Measurements from ENCODE around the gene MAN2A2.

MAN2A2 gene

GRCh38 chr15:90902840-90903732 is at the start of gene MAN2A2:
TSS of gene MAN2A2 (plus strand) at chr15:90903302. CDS start at chr15:90904208, 906 bp downstream.
- peak; percentile 74 to 78 for DNase-seq (ENCODE audit: low read depth in 2 of 2)

DNA sequence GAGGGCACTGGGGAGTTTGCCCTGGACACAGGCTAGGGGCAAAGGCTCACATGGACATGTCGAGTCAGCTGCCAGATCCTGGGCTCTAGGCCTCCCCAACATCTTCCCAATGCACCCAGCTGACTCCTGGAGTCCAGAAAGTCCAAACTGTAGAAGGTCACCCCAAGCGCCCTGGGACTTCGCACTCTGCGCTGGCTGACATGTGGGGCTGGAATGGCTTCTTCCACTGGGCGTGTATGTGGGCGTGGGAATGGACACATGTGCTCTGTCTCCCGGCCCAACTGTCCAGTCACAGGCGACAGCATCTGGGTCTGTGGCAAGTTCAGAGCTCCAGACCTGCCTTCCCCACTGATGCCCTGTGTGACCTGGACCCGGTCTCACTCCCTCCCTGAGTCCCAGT is 48.0 kb upstream of the MAN2A2 start:
- DNase-seq (ENCODE audit: low read depth in 2 of 2) = no peak

- no peak for DNase-seq (ENCODE audit: low read depth in 2 of 2)
These were observed 45.8 kb upstream of the MAN2A2 start for GRCh38 chr15:90857337-90857736.

GRCh38 chr15:90857883-90858443 is 45.1 kb upstream of the MAN2A2 start:
- no peak for DNase-seq (ENCODE audit: low read depth in 2 of 2)

DNA sequence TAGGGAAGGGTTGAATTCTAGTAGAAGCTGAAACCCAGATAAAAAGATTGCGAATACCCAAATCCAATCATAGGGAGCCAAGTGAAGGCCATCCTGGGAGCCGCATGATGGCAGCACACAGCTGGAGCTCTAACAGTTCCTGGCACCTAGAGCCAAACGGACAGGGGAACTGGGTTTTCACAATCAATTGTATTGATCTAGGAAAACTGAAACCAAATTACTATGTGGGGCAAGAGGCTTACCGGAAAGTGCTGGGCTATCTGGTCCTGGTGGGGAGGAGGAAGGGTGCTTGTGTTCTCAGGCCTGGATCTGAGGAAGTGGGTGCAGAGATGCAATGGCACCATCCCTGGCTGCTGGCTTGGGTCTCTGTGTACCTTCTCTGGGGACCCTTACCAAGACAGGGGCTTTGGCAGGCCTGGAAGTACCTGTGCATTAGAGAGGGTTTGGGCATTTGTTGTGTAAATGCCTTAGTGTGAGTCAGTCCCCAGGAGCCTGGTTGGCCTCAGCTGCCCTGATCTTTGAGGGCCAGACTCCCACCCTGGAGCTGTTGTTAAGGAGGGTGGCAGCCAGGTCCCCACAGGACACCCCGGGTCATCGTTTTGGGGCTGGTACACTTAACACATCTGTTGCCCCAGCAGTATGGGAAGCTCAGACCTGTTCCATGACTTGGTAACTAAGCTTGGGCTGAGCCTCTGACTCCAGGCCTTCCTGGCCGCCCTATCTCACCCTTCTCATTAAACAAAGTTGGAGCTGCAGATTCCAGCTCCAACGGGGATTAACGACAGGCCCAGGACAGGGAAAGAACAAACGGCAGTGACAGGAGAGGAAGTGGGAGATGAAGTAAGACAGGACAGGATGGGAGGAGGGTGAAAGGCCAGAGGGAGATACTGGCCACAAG is 43.6 kb upstream of the MAN2A2 start:
- no peak for DNase-seq (ENCODE audit: low read depth in 2 of 2)

GRCh38 chr15:90860450-90860849 is 42.7 kb upstream of the MAN2A2 start:
- DNase-seq (ENCODE audit: low read depth in 2 of 2) = no peak

GRCh38 chr15:90860942-90861675 is 42.0 kb upstream of the MAN2A2 start:
- no peak for DNase-seq (ENCODE audit: low read depth in 2 of 2)

DNA sequence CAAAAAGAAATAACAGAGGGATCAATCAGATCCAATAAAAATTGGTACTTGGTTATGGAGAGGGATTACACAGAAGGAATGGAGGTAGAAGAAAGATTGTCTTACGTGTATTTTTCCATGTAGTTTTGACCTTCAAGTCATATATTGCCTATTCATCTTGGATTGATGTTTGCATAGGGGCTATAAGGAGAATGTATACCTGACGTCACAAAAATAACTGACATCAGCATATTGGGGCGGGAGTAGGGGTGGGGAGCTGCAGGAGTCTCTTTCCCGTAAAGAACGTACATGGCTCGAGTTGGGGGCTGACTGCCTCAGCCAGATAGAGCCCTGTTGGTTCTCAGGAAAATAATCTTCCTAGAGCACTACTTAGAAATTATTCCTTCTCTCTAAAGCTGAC is 40.6 kb upstream of the MAN2A2 start:
- no peak for DNase-seq (ENCODE audit: low read depth in 2 of 2)

GRCh38 chr15:90862964-90863778 is 39.9 kb upstream of the MAN2A2 start:
- DNase-seq (ENCODE audit: low read depth in 2 of 2) = no peak

DNA sequence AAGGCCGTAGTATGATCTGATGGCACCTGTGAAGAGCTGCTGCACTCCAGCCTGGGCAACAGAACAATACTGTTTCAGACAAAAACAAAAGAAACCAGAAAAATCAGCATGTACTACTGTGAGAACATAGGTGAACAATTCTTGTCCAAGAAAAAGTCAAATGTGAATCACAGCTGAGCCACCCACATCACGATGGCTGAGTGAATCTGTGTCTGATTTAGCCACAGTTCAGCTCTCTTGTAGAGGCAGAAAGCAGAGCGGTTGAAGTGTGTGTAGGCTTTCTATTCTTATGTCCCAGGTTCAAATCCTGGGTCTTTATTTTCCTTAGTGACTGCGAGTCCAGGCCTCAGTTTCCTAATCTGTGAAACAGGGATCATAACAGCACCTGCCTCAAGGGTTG is 39.1 kb upstream of the MAN2A2 start:
- DNase-seq (ENCODE audit: low read depth in 2 of 2) = no peak

DNA sequence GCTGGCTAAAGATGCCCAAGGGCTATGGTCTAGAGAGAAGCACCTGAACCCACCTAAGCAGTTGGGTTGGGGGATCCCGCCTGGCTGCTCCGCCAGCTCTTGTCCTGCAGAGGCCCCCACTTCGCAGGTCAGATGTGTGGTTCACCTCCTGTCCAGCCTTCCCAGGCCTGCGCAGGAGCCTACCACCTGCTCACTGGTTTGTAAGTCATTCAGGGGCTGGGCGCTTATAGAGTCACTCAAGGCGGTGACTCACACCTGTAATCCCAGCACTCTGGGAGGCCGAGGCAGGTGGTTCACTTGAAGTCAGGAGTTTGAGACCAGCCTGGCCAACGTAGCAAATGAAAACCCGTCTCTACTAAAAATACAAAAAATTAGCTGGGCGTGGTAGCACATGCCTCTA is 38.6 kb upstream of the MAN2A2 start:
- no peak for DNase-seq (ENCODE audit: low read depth in 2 of 2)

DNA sequence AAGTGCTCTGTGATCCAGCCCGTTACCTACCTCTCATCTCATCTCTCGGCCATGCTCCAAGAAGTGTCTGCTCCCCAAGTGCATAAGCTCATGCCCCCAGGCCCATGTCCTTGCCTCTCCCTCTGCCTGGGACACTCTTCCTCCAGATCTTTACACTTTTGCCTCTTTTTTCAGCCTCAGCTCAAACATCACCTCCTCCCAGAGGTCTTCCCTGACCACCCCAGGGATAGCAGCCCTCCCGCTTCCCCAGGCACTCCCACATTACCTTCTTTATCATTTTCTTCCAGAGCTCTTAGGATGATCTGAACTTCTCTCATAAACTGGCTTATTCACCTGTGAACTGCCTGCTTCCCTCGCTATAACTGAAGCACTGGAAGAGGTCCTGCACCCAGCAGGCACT is 37.4 kb upstream of the MAN2A2 start:
- DNase-seq (ENCODE audit: low read depth in 2 of 2) = no peak

- no peak for DNase-seq (ENCODE audit: low read depth in 2 of 2)
These were observed 36.9 kb upstream of the MAN2A2 start for GRCh38 chr15:90866161-90866715.

GRCh38 chr15:90866800-90867199 is 36.3 kb upstream of the MAN2A2 start:
- no peak for DNase-seq (ENCODE audit: low read depth in 2 of 2)

DNA sequence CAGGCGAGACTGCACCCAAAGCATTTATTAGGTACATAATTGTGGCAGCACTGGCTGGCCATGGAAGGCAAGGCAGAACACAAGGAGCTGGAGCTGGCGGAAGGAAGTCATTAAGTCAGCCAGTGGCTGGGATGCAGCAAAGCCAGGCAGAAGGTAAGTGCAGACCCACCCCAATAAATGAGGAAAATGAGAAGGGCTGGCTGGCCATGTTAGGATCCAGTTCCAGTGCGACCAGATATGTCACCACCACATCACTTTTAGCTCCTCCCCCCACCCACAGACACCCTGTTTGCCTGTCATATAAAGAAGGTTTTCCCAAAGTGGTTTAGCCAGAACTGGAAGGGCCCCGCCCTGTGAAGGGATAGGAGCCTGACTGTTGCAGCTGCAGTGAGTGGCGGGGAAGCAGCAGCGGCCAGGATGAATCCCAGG is 34.8 kb upstream of the MAN2A2 start, which contains the start of gene FURIN:
Gene FURIN (plus strand): TSS at position 328 of the 429 bp plus-strand sequence. CDS start 7,153 bp downstream, outside the sequence.
- no peak for DNase-seq (ENCODE audit: low read depth in 2 of 2)

DNA sequence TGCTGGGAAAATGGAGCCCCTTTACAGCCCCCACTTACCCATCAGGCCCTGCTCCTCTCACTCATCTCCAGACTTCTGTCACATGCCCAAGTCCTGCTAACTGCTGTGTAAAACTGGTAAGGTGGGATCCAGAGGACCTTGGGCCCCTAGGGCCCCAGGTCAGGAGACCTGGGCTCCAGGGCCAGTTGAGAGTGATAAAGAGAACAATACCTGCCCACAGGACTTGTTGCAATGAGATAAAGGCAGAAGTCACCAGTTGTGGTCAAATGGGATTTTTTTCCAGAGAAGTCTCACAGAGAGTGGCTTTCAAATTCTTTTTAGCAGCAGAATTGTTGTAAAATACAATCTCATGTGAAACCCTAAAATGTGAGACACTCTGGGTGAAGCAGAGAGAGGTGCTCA is 34.0 kb upstream of the MAN2A2 start:
- no peak for DNase-seq (ENCODE audit: low read depth in 2 of 2)

DNA sequence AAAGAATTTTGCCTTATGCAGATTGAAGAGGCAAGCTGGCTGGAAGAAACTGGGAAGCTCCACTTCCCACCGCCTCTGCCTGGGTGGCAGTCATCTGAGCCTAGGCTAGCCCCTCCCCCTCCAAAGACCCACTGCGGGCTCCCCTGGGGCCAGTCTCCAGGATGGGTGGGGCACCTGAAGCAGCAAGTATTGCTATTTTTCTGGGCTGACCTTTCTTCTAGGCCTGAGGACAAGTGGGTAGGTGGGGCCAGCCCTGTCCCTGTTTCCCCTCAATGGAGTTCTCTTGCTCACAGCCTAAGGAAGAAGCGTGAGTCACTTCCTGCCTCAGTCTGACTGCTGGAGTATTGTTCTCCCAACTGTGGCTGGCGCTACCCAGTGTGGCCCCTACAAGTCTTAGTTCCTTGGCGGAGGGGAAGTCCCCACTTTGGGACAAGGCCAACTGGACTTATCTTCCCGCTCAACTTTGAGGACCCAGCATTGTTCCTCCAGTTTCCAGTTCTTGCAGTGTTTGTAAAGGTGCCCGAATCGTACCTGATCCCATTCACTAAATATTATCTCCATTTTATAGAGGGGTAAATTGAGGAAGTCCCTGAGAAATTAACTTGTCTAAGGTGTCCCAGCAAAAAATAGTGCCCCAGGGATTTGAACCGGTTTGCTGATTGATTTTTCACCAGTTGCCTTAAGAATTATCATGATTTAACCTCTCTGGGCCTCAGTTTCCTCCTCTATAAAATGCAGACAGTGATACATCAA is 33.3 kb upstream of the MAN2A2 start:
- peak in 1 of 2 donors; percentile 71 for DNase-seq (ENCODE audit: low read depth in 2 of 2)

DNA sequence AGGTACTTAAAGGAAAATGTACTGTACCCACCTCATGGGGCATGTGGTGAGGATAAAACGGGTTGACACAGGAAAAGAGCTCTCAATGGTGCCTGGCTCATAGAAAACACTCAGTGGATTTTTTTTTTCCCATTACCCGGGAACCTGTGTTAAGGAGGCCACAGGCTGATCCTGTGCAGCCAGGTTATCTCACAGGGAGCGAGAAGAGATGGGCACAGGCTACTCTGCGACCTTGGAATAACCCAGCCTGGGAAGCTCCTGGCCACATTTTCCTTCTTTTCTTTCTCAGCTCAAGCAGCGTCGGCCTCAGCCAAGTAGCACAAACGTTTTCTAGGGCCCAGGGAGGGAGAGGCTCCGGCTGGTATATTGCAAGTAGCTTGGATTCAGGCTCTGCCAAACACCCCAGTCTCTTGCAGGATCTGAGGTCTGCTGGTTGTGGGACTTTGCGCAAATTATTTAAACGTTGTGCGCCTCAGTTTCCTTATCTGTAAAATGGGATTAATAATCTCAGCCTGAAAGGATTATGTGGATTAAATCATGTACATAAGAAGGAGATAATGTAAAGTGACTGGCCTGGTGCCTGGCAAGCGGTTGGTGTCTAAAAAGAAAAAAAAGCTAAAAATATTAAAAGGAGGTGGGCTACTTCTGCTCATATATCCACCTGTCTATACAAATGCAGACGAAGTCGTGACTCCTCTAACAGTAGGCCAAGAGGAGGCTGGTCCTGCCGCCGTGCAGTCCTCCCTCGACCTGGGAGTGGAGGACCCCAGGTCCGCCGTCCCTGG is 32.6 kb upstream of the MAN2A2 start:
- DNase-seq (ENCODE audit: low read depth in 2 of 2) = no peak
